ENCODE measurements around the gene GYPB.
"Not testable (repeated sequence)": the region's sequence is repeated elsewhere in the genome, so short reads cannot be mapped to it uniquely, and the experiment has no call there.

- TF ChIP-seq CTCF (IDR thresholded peaks at IDR 0.05; ENCODE audit: insufficient read depth, low read depth, low read length); EZH2 (IDR thresholded peaks at IDR 0.05; ENCODE audit: insufficient read depth, low read length): not testable (repeated sequence)
These were observed 14.2 kb downstream of the GYPB start for GRCh38 chr4:144004868-144005557.
